Stimulated activated CD8-positive, alpha-beta memory T cell treated with anti-CD3 and anti-CD28 coated beads, Interleukin-7, amount 100 ng/mL, for 4 hours (primary cell): ENCODE results near the gene LINGO3.

ENCODE experiments used
- DNase-seq, 2 donors: peaks; one replicate each; pipeline ENCODE4 v3.0.0-alpha.2; 2020; ENCODE audit warnings: low read depth in 2 of 2

The LINGO3 gene

GRCh38 chr19:2266183-2266993 lies 41.6 kb downstream of the LINGO3 start:
- DNase-seq = no peak

- DNase-seq = no peak
Measured at GRCh38 chr19:2261438-2262172, 46.3 kb downstream of the LINGO3 start.

- no peak for DNase-seq
Measured at GRCh38 chr19:2260341-2260805, 47.6 kb downstream of the LINGO3 start.

GRCh38 chr19:2259336-2259735 lies 48.6 kb downstream of the LINGO3 start:
- DNase-seq = no peak
